CD8-positive, alpha-beta memory T cell (primary cell): Measurements from ENCODE around the gene CLCF1. TPM values are rescaled to one million over a fixed set of nuclear protein-coding genes. Genes with fewer than 3 reads are reported as not detected.

Source experiments
- CTCF ChIA-PET: fragments of 350-600 bp; sonication (Branson Sonifier 250); formaldehyde crosslinking; loops from one replicate; lab custom pipeline; 2021; ENCODE audit warnings: antibody characterized with exemption; lab: Charles Lee
- POLR2A ChIA-PET: fragments of 350-600 bp; sonication (Branson Sonifier 250); formaldehyde crosslinking; loops from one replicate; lab custom pipeline; 2021; ENCODE audit warnings: antibody characterized with exemption; lab: Charles Lee
- DNase-seq, 5 donors: peaks; one replicate each; pipeline versions ENCODE4 v3.0.0 to v3.0.0-alpha.2; 2020 to 2022; ENCODE audit warnings: mixed read lengths in 1 of 5
- H3K27ac ChIP-seq: one replicate; pipeline ENCODE4 v1.7.0; 2013; ENCODE audit warnings: low read depth, mild to moderate bottlenecking, low read length, moderate library complexity
- H3K27me3 ChIP-seq: 2 replicates; pipeline ENCODE4 v1.7.0; 2013; ENCODE audit warnings: low read length, mild to moderate bottlenecking; ENCODE audit not compliant: insufficient read depth, poor library complexity, severe bottlenecking
- H3K36me3 ChIP-seq: 2 replicates; pipeline ENCODE4 v1.7.0; 2013; ENCODE audit warnings: mild to moderate bottlenecking, low read length, moderate library complexity; ENCODE audit not compliant: insufficient read depth
- H3K4me1 ChIP-seq: 2 replicates; pipeline ENCODE4 v1.7.0; 2013; ENCODE audit warnings: mild to moderate bottlenecking, low read length, moderate library complexity; ENCODE audit not compliant: insufficient read depth
- H3K4me3 ChIP-seq: 2 replicates; pipeline ENCODE4 v1.7.0; 2013; ENCODE audit warnings: mild to moderate bottlenecking, low read length
- H3K9me3 ChIP-seq: 2 replicates; pipeline ENCODE4 v1.7.0; 2013; ENCODE audit warnings: mild to moderate bottlenecking, low read length
- H3K27ac Mint-ChIP-seq, 8 donors: one replicate each; pipeline ENCODE4 v1.8.0; 2020 to 2021; ENCODE audit warnings: mixed read lengths in 8 of 8, mild to moderate bottlenecking in 6 of 8, inconsistent platforms in 3 of 8, moderate library complexity in 3 of 8
- H3K27me3 Mint-ChIP-seq, 2 donors: one replicate each; pipeline ENCODE4 v1.8.0; 2020 to 2021; ENCODE audit warnings: mixed read lengths in 2 of 2, mild to moderate bottlenecking in 1 of 2, moderate library complexity in 1 of 2
- H3K36me3 Mint-ChIP-seq, 3 donors: one replicate each; pipeline ENCODE4 v1.8.0; 2020 to 2021; ENCODE audit warnings: mixed read lengths in 3 of 3, inconsistent platforms in 1 of 3, mild to moderate bottlenecking in 1 of 3
- H3K4me1 Mint-ChIP-seq, 3 donors: one replicate each; pipeline ENCODE4 v1.8.0; 2020 to 2021; ENCODE audit warnings: mixed read lengths in 3 of 3, inconsistent platforms in 1 of 3, mild to moderate bottlenecking in 1 of 3
- H3K4me3 Mint-ChIP-seq, 7 donors: one replicate each; pipeline ENCODE4 v1.8.0; 2020 to 2021; ENCODE audit warnings: mixed read lengths in 7 of 7, mild to moderate bottlenecking in 6 of 7, moderate library complexity in 4 of 7, inconsistent platforms in 2 of 7
- H3K9me3 Mint-ChIP-seq, 5 donors: one replicate each; pipeline ENCODE4 v1.8.0; 2020 to 2022; ENCODE audit warnings: mixed read lengths in 5 of 5, mild to moderate bottlenecking in 3 of 5, moderate library complexity in 2 of 5, inconsistent platforms in 1 of 5
- polyA plus RNA-seq: library from polyadenylated mRNA; unstranded; fragments of 300-500 nt; fragmentation: Illumina TruSeq; gene quantifications from one replicate; pipeline ENCODE4 v1.2.3, GENCODE V29; 2021
- total RNA-seq, 2 experiments: library from RNA; stranded (reverse); gene quantifications; one replicate each; pipeline ENCODE4 v1.2.3, GENCODE V29; 2021

CLCF1 gene
- total and polyA plus RNA-seq, 3 experiments from 2014 or later = 3.5 to 4.6 (median 4.2) TPM

DNA sequence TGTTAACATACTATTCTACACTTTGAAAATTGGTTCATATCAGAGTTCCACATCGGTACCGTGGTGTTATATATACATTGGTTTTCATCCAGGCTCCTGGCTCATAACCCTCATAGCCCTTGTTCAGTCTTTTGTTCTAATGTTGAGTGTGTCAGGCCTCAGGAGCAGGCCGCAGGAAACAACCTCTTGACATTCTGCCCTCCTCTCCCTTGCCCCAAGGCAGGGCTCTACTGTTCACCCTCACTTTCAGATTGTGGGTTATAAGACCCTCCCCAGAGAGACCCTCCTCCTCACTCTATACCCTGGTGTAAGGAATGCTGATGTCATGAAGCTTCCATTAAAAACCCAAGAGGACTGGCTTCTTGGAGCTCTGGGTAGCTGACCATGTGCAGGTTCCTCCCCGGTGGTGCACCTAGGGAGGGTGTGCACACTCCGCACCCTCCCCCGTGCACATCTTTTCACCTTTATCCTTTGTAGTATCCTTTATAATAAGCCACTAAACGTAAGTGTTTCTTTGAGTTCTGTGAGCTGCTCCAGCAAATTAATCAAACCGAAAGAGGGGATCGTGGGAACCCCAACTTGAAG is 58.0 kb downstream of the CLCF1 start:
- Histone ChIP-seq H3K27ac (no peak overlapping the region), H3K27me3 (no peaks in the 10 kb centered on the region), H3K9me3 (no peaks in the 10 kb centered on the region), H3K4me1 (peaks cover 34% of the 10 kb centered on the region), H3K36me3 (no peaks in the 10 kb centered on the region), H3K4me3 (no peak overlapping the region)
- peaks cover 0 to 6% (median 0%) of the 10 kb centered on the region in 3 donors for H3K36me3 Mint-ChIP-seq
- peaks cover 40 to 64% (median 54%) of the 10 kb centered on the region in 3 donors for H3K4me1 Mint-ChIP-seq
- CTCF ChIA-PET = interaction anchor here (1.0 to 7.2 kb wide), 6 partner anchors 12 to 62 kb away, joined by 3 to 94 read pairs (median 4); partner anchors contain the start of genes ANKRD13D, GRK2 and SSH3
- peak overlapping the region in 6 of 8 donors; percentile 55 to 91 (median 74) for H3K27ac Mint-ChIP-seq
- POLR2A ChIA-PET = interaction anchor here (0.6 to 3.5 kb wide), 5 partner anchors 27 to 75 kb away, joined by 3 to 27 read pairs (median 3); partner anchors contain the start of gene ANKRD13D
- H3K27me3 Mint-ChIP-seq = peaks cover 0 to 4% of the 10 kb centered on the region in 2 donors
- no peak for DNase-seq
- H3K4me3 Mint-ChIP-seq = peak overlapping the region; percentile 44 to 86 (median 55)
- no peaks in the 10 kb centered on the region for H3K9me3 Mint-ChIP-seq

GRCh38 chr11:67314218-67314617 is 59.2 kb downstream of the CLCF1 start:
- peaks cover 0 to 6% of the 10 kb centered on the region in 2 donors for H3K27me3 Mint-ChIP-seq
- peaks cover 40 to 61% (median 54%) of the 10 kb centered on the region in 3 donors for H3K4me1 Mint-ChIP-seq
- peak overlapping the region in 6 of 8 donors; percentile 66 to 88 (median 85) for H3K27ac Mint-ChIP-seq
- Histone ChIP-seq H3K27me3 (no peaks in the 10 kb centered on the region), H3K27ac (no peak overlapping the region), H3K4me3 (no peak overlapping the region), H3K36me3 (no peaks in the 10 kb centered on the region), H3K4me1 (peaks cover 34% of the 10 kb centered on the region), H3K9me3 (no peaks in the 10 kb centered on the region)
- H3K9me3 Mint-ChIP-seq = no peaks in the 10 kb centered on the region
- CTCF ChIA-PET = interaction anchor here (1.3 to 7.2 kb wide), 5 partner anchors 11 to 51 kb away, joined by 3 to 94 read pairs (median 5); partner anchors contain the start of genes ANKRD13D, GRK2 and SSH3
- peak overlapping the region in 2 of 7 donors; percentile 11 to 35 for H3K4me3 Mint-ChIP-seq
- no peak for DNase-seq
- POLR2A ChIA-PET = interaction anchor here (0.6 to 2.2 kb wide), 3 partner anchors 11 to 44 kb away, joined by 3 to 6 read pairs (median 6); partner anchors contain the start of gene SSH3
- H3K36me3 Mint-ChIP-seq = peaks cover 0 to 9% (median 0%) of the 10 kb centered on the region in 3 donors

Other genes with a start within 250 kb of the CLCF1 start
- gene GRK2, start 107.1 kb downstream of the CLCF1 start, total RNA-seq = 100 to 1,000 TPM; 237 to 246 TPM
- gene GRK2, start 107.1 kb downstream of the CLCF1 start, polyA plus RNA-seq = 69.9 TPM
- 10 to 100 TPM; 84.9 to 90.1 TPM for gene ANKRD13D, start 84.3 kb downstream of the CLCF1 start, total RNA-seq
- gene ANKRD13D, start 84.3 kb downstream of the CLCF1 start, polyA plus RNA-seq = 23.9 TPM
- gene SSH3, start 70.1 kb downstream of the CLCF1 start, total RNA-seq = 10 to 100 TPM in 1 of 2 experiments, 1 to 10 TPM in 1; 8.4 to 10.6 TPM
- 3.5 TPM for gene SSH3, start 70.1 kb downstream of the CLCF1 start, polyA plus RNA-seq
- gene POLD4, start 20.1 kb downstream of the CLCF1 start, total RNA-seq = 10 to 100 TPM; 32.3 to 37.8 TPM
- gene POLD4, start 20.1 kb downstream of the CLCF1 start, polyA plus RNA-seq = 91.2 TPM
- 10 to 100 TPM; 36.8 to 38.8 TPM for gene RAD9A, start 18.4 kb upstream of the CLCF1 start, total RNA-seq
- 9.4 TPM for gene RAD9A, start 18.4 kb upstream of the CLCF1 start, polyA plus RNA-seq
- gene PPP1CA, start 28.3 kb upstream of the CLCF1 start, total RNA-seq = 100 to 1,000 TPM; 338 to 357 TPM
- gene PPP1CA, start 28.3 kb upstream of the CLCF1 start, polyA plus RNA-seq = 564 TPM
- 100 to 1,000 TPM; 102 to 105 TPM for gene TBC1D10C, start 30.5 kb upstream of the CLCF1 start, total RNA-seq
- 331 TPM for gene TBC1D10C, start 30.5 kb upstream of the CLCF1 start, polyA plus RNA-seq
- 1 to 10 TPM; 2.0 to 2.7 TPM for gene CARNS1, start 42.1 kb upstream of the CLCF1 start, total RNA-seq
- gene CARNS1, start 42.1 kb upstream of the CLCF1 start, polyA plus RNA-seq = 1.8 TPM
- gene RPS6KB2, start 54.9 kb upstream of the CLCF1 start, total RNA-seq = 10 to 100 TPM; 86.0 to 88.4 TPM
- 54.0 TPM for gene RPS6KB2, start 54.9 kb upstream of the CLCF1 start, polyA plus RNA-seq
- 100 to 1,000 TPM; 145 to 163 TPM for gene PTPRCAP, start 64.1 kb upstream of the CLCF1 start, total RNA-seq
- gene PTPRCAP, start 64.1 kb upstream of the CLCF1 start, polyA plus RNA-seq = 1,075 TPM
- gene CORO1B, start 69.9 kb upstream of the CLCF1 start, total RNA-seq = 10 to 100 TPM; 90.3 to 92.8 TPM
- 12.2 TPM for gene CORO1B, start 69.9 kb upstream of the CLCF1 start, polyA plus RNA-seq
- not detected for gene GPR152, start 79.1 kb upstream of the CLCF1 start, total RNA-seq
- 0.87 TPM for gene GPR152, start 79.1 kb upstream of the CLCF1 start, polyA plus RNA-seq
- under 1 TPM; 0.28 to 0.33 TPM for gene CABP4, start 81.8 kb upstream of the CLCF1 start, total RNA-seq
- 0.36 TPM for gene CABP4, start 81.8 kb upstream of the CLCF1 start, polyA plus RNA-seq
- gene TMEM134, start 95.7 kb upstream of the CLCF1 start, total RNA-seq = 10 to 100 TPM; 49.6 to 57.9 TPM
- gene TMEM134, start 95.7 kb upstream of the CLCF1 start, polyA plus RNA-seq = 152 TPM
- 100 to 1,000 TPM; 160 to 171 TPM for gene AIP, start 109.4 kb upstream of the CLCF1 start, total RNA-seq
- gene AIP, start 109.4 kb upstream of the CLCF1 start, polyA plus RNA-seq = 210 TPM
- gene PITPNM1, start 131.8 kb upstream of the CLCF1 start, total RNA-seq = 100 to 1,000 TPM in 1 of 2 experiments, 10 to 100 TPM in 1; 94.0 to 109 TPM
- 49.6 TPM for gene PITPNM1, start 131.8 kb upstream of the CLCF1 start, polyA plus RNA-seq
- 10 to 100 TPM; 60.7 to 68.9 TPM for gene CDK2AP2, start 134.6 kb upstream of the CLCF1 start, total RNA-seq
- gene CDK2AP2, start 134.6 kb upstream of the CLCF1 start, polyA plus RNA-seq = 173 TPM
- not detected for gene CABP2, start 149.8 kb upstream of the CLCF1 start, total RNA-seq
- gene CABP2, start 149.8 kb upstream of the CLCF1 start, polyA plus RNA-seq = not detected
- 100 to 1,000 TPM; 462 to 474 TPM for gene GSTP1, start 210.2 kb upstream of the CLCF1 start, total RNA-seq
- 333 TPM for gene GSTP1, start 210.2 kb upstream of the CLCF1 start, polyA plus RNA-seq
- 100 to 1,000 TPM; 321 to 326 TPM for gene NDUFV1, start 233.3 kb upstream of the CLCF1 start, total RNA-seq
- gene NDUFV1, start 233.3 kb upstream of the CLCF1 start, polyA plus RNA-seq = 140 TPM